Lung (tissue), 12 donors: Measurements from ENCODE around the gene PACS1. TPM values are rescaled to one million over a fixed set of nuclear protein-coding genes. Genes with fewer than 3 reads are reported as not detected.

Source experiments
- ATAC-seq: fragments of 200-7000 bp; cut with Tn5 transposase; one replicate; pipeline ENCODE4 v1.9.1; 2020; ENCODE audit warnings: moderate number of reproducible peaks; ENCODE audit not compliant: insufficient read depth, low FRiP score
- DNase-seq, 3 donors: peaks; one replicate each; pipeline ENCODE4 v3.0.0-alpha.2; 2013 to 2017
- H3K27ac ChIP-seq, 2 donors: one replicate each; pipeline ENCODE4 v1.5.1; 2013; ENCODE audit warnings: mild to moderate bottlenecking in 2 of 2, moderate library complexity in 2 of 2, control low read depth in 1 of 2, inconsistent platforms in 1 of 2, low read depth in 1 of 2, low read length in 1 of 2
- H3K27me3 ChIP-seq, 3 donors: one replicate each; pipeline ENCODE4 v1.5.1; 2013; ENCODE audit warnings: low read length in 2 of 3; ENCODE audit not compliant: control insufficient read depth in 3 of 3, insufficient read depth in 3 of 3
- H3K36me3 ChIP-seq, 4 donors: one replicate each; pipeline ENCODE4 v1.5.1; 2013; ENCODE audit warnings: low read length in 4 of 4, mild to moderate bottlenecking in 1 of 4, moderate library complexity in 1 of 4; ENCODE audit not compliant: control insufficient read depth in 4 of 4, insufficient read depth in 4 of 4
- H3K4me1 ChIP-seq, 5 donors: one replicate each; pipeline ENCODE4 v1.5.1; 2013; ENCODE audit warnings: low read length in 5 of 5, mild to moderate bottlenecking in 2 of 5, moderate library complexity in 1 of 5; ENCODE audit not compliant: control insufficient read depth in 5 of 5, insufficient read depth in 5 of 5
- H3K4me3 ChIP-seq: one replicate; pipeline ENCODE4 v1.5.1; 2013; ENCODE audit warnings: mild to moderate bottlenecking, control low read depth, moderate library complexity
- H3K9ac ChIP-seq, 2 donors: one replicate each; pipeline ENCODE4 v1.5.1; 2013; ENCODE audit warnings: low read length in 2 of 2, control low read depth in 1 of 2; ENCODE audit not compliant: insufficient read depth in 1 of 2
- H3K9me3 ChIP-seq, 4 donors: one replicate each; pipeline ENCODE4 v1.5.1; 2013; ENCODE audit warnings: low read length in 3 of 4, mild to moderate bottlenecking in 1 of 4, moderate library complexity in 1 of 4; ENCODE audit not compliant: control insufficient read depth in 4 of 4, insufficient read depth in 3 of 4
- WGBS, 2 donors: extraction: QIAGEN DNeasy Blood & Tissue Kit; methylation state at CpG; one replicate each; pipeline ENCODE4 v1.1.7; 2013; 5-methylcytosine and 5-hydroxymethylcytosine counted together
- polyA plus RNA-seq, 2 donors: library from polyadenylated mRNA; stranded (reverse); fragments of 200-250 nt; gene quantifications; one replicate each; pipeline ENCODE4 v1.2.1, GENCODE V29; 2013
- total RNA-seq, 2 donors: library from RNA; depleted of rRNA in 1 of 2; stranded (reverse); fragments of >200 nt in 1 of 2; gene quantifications; one replicate each; pipeline ENCODE4 v1.2.1, GENCODE V29; 2014 to 2021
- TF ChIP-seq, protein P1 (sequence below): IDR thresholded peaks from 2 replicates; pipeline ENCODE4 v1.5.1; 2012; ENCODE audit warnings: mild to moderate bottlenecking; ENCODE audit errors: control extremely low read depth, extremely low read depth
- donor health status: control.
- donor health status: control.
- donor health status: Bipolar disorder and iron deficiency.
- donor health status: healthy.
- donor health status: DM: yes; HTN: yes; CAD: no.

Gene PACS1
- total and polyA plus RNA-seq, 4 donors, result 22.2 to 48.8 (median 34.7) TPM

DNA sequence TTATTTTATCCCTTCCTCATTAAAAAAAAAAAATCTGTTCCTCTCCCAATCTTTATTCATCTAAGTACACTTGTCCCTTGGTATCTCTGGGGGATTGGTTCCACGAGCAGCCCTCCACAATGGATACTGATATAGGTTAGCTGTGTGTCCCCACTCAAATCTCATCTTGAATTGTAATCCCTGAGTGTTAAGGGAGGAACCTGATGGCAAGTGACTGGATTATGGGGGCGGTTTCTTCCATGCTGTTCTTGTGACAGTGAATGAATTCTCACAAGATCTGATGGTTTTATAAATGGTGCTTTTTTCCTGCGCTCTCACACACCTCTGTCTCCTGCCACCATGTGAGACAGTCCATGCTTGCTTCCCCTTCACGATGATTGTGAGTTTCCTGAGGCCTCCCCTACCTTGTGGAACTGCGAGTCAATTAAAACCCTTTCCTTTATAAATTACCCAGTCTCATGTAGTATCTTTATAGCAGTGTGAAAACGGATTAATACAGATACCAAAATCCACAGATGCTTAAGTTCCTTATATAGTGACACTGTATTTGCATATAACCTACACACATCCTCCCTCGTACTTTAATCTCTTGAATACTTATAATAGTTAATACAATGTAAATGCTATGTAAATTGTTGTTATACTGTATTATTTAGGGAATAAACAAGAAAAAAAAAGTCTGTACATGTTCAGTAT is 62.0 kb downstream of the PACS1 start:
- H3K9me3 ChIP-seq, result no peaks in the 10 kb centered on the region
- TF ChIP-seq, protein P1, sequence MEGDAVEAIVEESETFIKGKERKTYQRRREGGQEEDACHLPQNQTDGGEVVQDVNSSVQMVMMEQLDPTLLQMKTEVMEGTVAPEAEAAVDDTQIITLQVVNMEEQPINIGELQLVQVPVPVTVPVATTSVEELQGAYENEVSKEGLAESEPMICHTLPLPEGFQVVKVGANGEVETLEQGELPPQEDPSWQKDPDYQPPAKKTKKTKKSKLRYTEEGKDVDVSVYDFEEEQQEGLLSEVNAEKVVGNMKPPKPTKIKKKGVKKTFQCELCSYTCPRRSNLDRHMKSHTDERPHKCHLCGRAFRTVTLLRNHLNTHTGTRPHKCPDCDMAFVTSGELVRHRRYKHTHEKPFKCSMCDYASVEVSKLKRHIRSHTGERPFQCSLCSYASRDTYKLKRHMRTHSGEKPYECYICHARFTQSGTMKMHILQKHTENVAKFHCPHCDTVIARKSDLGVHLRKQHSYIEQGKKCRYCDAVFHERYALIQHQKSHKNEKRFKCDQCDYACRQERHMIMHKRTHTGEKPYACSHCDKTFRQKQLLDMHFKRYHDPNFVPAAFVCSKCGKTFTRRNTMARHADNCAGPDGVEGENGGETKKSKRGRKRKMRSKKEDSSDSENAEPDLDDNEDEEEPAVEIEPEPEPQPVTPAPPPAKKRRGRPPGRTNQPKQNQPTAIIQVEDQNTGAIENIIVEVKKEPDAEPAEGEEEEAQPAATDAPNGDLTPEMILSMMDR, result no peak
- no peaks in the 10 kb centered on the region for H3K36me3 ChIP-seq
- no peak overlapping the region for H3K27ac ChIP-seq
- 63 to 87% methylated on average over 7 of the region's 7 CpGs for WGBS, 2 donors
- H3K27me3 ChIP-seq, result no peaks in the 10 kb centered on the region
- H3K9ac ChIP-seq, result no peak overlapping the region
- no peak for ATAC-seq
- H3K4me1 ChIP-seq, result peaks cover 0 to 6% (median 2%) of the 10 kb centered on the region in 5 donors
- H3K4me3 ChIP-seq, result no peak overlapping the region
- DNase-seq, result no peak

DNA sequence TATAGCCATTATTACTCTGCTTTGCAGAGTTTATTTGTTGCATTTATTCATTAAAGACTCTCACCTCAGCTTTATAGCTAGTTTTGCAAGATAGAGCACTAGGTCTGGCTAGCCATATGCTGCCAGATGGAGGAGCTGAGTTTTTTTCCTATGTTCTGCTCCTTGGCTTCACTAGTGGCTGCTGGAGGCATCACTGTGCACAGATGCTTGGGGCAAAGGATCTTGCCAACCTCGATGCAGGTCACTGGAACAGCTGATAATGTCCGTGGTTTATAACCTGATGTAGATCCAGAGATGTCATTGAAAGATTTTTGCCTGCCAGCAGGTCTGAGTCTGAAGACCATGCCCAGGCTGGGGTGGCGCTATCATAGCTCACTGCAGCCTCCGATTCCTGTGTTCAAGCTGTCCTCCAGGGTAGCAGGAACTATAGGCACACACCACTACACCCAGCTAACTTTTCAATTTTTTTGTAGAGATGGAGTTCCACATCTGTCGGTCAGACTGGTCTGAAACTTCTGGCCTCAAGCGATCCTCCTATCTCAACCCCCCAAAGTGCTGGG is 63.2 kb downstream of the PACS1 start:
- no peak overlapping the region for H3K27ac ChIP-seq
- no peak overlapping the region for H3K4me3 ChIP-seq
- H3K9me3 ChIP-seq, result no peaks in the 10 kb centered on the region
- WGBS, 2 donors, result 81 to 82% methylated on average over 6 of the region's 6 CpGs
- H3K27me3 ChIP-seq, result no peaks in the 10 kb centered on the region
- H3K36me3 ChIP-seq, result no peaks in the 10 kb centered on the region
- DNase-seq, result no peak
- no peak for ATAC-seq
- no peak overlapping the region for H3K9ac ChIP-seq
- TF ChIP-seq, protein P1, result no peak
- no peaks in the 10 kb centered on the region for H3K4me1 ChIP-seq

DNA sequence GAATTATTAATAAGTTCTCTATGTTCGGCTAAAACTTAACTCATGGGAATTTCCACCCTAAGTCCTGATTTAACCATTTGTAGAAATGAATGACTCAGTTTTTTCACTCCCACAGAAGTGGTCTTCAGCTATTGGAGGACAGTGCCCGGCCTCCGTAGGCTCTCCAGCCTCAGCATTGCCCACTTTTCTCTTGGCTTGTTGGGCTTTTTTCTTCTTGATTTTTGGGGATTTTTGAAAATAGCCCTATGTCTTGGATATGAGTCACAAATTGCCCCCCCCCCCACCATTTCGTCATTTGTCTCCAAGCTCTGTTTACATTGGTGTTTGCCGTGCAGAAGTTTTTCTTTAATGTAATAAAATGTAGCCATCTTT is 66.7 kb downstream of the PACS1 start:
- DNase-seq (peak in 2 of 3 donors; percentile 35 to 50), ATAC-seq (no peak)
- Histone ChIP-seq H3K9me3 (no peaks in the 10 kb centered on the region), H3K4me3 (no peak overlapping the region), H3K4me1 (no peaks in the 10 kb centered on the region), H3K27ac (peak overlapping the region in 1 of 2 donors; percentile 31), H3K36me3 (no peaks in the 10 kb centered on the region), H3K27me3 (no peaks in the 10 kb centered on the region), H3K9ac (no peak overlapping the region)
- 65 to 79% methylated on average over 5 of the region's 5 CpGs for WGBS, 2 donors
- TF ChIP-seq, protein P1, result no peak
